ENCODE measurements around the gene MAP7D3.
A peak's percentile ranks its signal among the peaks of the same experiment; 100 is the strongest.

The MAP7D3 gene

DNA sequence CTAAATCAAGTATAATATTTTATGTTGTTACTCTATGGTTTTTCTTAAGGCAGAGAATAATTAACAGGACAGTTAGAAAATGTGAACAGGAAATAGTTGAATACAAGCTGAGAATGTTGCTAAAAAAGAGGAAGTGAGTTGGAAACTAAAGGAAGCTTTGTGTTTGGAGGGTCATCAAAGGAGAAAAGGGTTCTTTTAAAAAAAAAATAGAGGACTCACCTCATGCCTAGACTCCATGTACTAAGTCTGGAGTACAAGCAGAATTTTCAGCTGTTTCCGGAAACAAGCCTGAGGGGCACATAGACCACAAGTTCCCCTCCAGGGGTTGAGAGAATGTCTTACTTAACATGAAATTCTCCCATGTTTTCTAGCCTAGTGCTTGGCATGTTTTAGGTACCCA lies 20.1 kb upstream of the MAP7D3 start (continued):
- TF ChIP-seq GLIS2 (tag by site-specific recombination; IDR thresholded peaks at IDR 0.05) (no peak), BCL11B (tag by site-specific recombination; IDR thresholded peaks at IDR 0.05; ENCODE audit: low read depth) (no peak), GLIS1 (tag by site-specific recombination; IDR thresholded peaks at IDR 0.05) (no peak), ZNF776 (tag by site-specific recombination; IDR thresholded peaks at IDR 0.05; ENCODE audit: borderline replicate concordance) (no peak), ZNF324 (tag by site-specific recombination; IDR thresholded peaks at IDR 0.05) (no peak), KLF8 (tag by site-specific recombination; IDR thresholded peaks at IDR 0.05) (no peak)

DNA sequence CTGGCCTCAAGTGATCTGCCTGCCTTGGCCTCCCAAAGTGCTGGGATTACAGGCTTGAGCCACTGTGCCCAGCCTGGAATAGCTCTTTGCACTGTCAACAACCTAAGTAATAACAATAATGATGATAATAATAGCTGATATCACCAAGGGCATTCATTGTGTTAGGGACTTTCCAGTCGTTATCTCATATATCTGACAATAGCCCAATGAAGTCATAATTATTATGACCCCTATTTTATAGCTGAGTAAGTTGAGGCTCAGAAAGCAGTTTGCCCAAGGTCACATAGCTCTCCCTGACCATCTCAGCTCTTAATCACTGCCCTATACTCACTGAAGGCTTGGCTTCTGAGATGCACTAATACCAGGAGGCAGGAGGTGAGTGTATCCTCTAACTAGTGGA lies 18.7 kb upstream of the MAP7D3 start:
- Histone ChIP-seq H3K9me3 (ENCODE audit: control insufficient read depth, insufficient read depth, low read depth, low read length) (no peaks in the 10 kb centered on the region), H3K4me1 (ENCODE audit: control insufficient read depth, insufficient read depth, low read length) (0 out of 2 replicates have a peak, but pooled peaks cover 3% of the 10 kb centered on the region)

DNA sequence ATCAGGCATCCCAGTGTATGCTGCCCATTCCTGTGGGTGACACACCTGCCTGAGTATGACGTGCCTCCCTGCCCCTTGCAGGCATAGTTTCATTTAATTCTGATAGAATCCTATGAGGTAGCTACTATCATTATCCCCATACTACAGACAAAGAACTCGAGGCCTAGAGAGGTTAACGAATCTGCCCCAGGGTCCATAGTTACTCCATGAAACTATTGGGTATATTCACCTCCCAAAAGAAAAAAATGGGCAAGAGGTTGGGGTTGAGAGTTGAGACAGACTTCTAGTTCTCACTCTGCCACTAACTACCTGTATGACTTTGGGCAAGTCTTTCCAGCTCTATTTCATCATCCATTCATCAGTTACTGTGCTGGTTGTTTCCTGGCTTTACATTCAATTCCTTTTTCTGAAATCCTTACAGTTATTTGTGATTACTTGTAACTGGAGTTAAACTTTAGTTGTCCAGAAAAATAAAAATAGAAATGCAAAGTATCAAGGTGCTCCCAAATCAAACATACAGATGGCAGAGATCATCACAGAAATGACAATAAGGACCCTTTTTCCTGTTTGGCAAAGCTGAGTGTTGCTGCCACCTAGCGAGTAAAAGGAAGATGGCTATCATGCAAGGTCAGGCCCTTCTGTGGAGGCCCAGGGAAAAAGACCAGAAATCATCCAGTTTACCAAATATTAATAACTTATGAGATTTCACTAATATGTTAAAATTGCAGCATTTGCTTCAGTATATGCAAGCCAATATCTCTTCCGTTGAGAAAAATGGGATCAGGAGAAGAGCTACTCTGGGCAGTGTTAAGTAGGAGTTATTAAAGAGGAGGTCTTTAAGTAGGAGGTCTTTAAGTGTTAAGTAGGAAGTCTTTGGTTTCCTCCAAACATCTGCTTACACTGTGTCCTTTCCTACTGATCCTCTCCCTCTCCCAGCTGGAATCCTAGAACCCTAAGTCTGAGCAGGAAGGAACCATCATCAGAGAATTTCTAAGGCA lies 17.1 kb upstream of the MAP7D3 start:
- ChIA-PET CTCF (interaction anchor here (0.6 to 4.3 kb wide), 41 partner anchors 8 to 720 kb away, joined by 3 to 96 read pairs (median 4); partner anchors contain the start of gene MMGT1), POLR2A (no interaction called here)
- no peaks in the 10 kb centered on the region for H3K36me3 ChIP-seq (ENCODE audit: control insufficient read depth in 2 of 2, insufficient read depth in 1 of 2, low read length in 2 of 2)
- no peak overlapping the region for H3K27ac ChIP-seq (ENCODE audit: extremely low read depth, low read depth, low read length)
- H3K9me3 ChIP-seq (ENCODE audit: control insufficient read depth, insufficient read depth, low read depth, low read length), result no peaks in the 10 kb centered on the region
- 0 out of 2 replicates have a peak, but pooled peaks cover 3% of the 10 kb centered on the region for H3K4me1 ChIP-seq (ENCODE audit: control insufficient read depth, insufficient read depth, low read length)
- no peak overlapping the region for H3K4me3 ChIP-seq (ENCODE audit: low read depth, low read length)
- TF ChIP-seq SETDB1 (IDR thresholded peaks at IDR 0.05; ENCODE audit: insufficient read length, low read length) (no peak), ZNF335 (tag by site-specific recombination; conservative IDR thresholded peaks at IDR 0.05) (peak; percentile 52; the same call in 1 of the 2 replicates), ZNF2 (tag by site-specific recombination; IDR thresholded peaks at IDR 0.05) (0 out of 2 replicates have a peak, but pooled peaks have one; percentile 38), ZNF114 (tag by site-specific recombination; IDR thresholded peaks at IDR 0.05) (no peak), ZNF175 (tag by site-specific recombination; IDR thresholded peaks at IDR 0.05) (no peak), ZNF37A (tag by site-specific recombination; IDR thresholded peaks at IDR 0.05) (no peak), ZNF157 (tag by site-specific recombination; IDR thresholded peaks at IDR 0.05) (no peak), ZBTB17 (tag by site-specific recombination; IDR thresholded peaks at IDR 0.05) (0 out of 2 replicates have a peak, but pooled peaks have one; percentile 25), SCRT2 (tag by site-specific recombination; IDR thresholded peaks at IDR 0.05) (0 out of 2 replicates have a peak, but pooled peaks have one; percentile 30)
- TF ChIP-seq, protein P1, sequence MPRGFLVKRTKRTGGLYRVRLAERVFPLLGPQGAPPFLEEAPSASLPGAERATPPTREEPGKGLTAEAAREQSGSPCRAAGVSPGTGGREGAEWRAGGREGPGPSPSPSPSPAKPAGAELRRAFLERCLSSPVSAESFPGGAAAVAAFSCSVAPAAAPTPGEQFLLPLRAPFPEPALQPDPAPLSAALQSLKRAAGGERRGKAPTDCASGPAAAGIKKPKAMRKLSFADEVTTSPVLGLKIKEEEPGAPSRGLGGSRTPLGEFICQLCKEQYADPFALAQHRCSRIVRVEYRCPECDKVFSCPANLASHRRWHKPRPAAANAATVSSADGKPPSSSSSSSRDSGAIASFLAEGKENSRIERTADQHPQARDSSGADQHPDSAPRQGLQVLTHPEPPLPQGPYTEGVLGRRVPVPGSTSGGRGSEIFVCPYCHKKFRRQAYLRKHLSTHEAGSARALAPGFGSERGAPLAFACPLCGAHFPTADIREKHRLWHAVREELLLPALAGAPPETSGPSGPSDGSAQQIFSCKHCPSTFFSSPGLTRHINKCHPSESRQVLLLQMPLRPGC (tag by site-specific recombination; IDR thresholded peaks at IDR 0.05), result no peak

More for the DNA sequence above, 18.7 kb upstream of the MAP7D3 start:
- CTCF ChIA-PET, result interaction anchor here (0.6 to 4.3 kb wide), 10 partner anchors 10 to 595 kb away, joined by 3 to 96 read pairs (median 6); no protein-coding TSS in a partner anchor
- H3K4me3 ChIP-seq (ENCODE audit: low read depth, low read length), result no peak overlapping the region
- TF ChIP-seq ZNF138 (tag by site-specific recombination; IDR thresholded peaks at IDR 0.05; ENCODE audit: borderline replicate concordance) (no peak), IKZF3 (tag by site-specific recombination; IDR thresholded peaks at IDR 0.05) (no peak), ZNF132 (tag by site-specific recombination; IDR thresholded peaks at IDR 0.05; ENCODE audit: borderline replicate concordance) (no peak), ZNF621 (tag by site-specific recombination; IDR thresholded peaks at IDR 0.05) (no peak), EGR2 (tag by site-specific recombination; IDR thresholded peaks at IDR 0.05; ENCODE audit: low read depth) (no peak), ZBTB17 (tag by site-specific recombination; IDR thresholded peaks at IDR 0.05) (no peak), ZNF335 (tag by site-specific recombination; conservative IDR thresholded peaks at IDR 0.05) (no peak), MZF1 (tag by site-specific recombination; IDR thresholded peaks at IDR 0.05; ENCODE audit: borderline replicate concordance) (no peak), ZBTB48 (tag by site-specific recombination; IDR thresholded peaks at IDR 0.05) (no peak), ZNF311 (tag by site-specific recombination; IDR thresholded peaks at IDR 0.05; ENCODE audit: borderline replicate concordance) (no peak), ZNF768 (tag by site-specific recombination; IDR thresholded peaks at IDR 0.05) (no peak), ZNF23 (tag by site-specific recombination; IDR thresholded peaks at IDR 0.05; ENCODE audit: borderline replicate concordance) (no peak), MYNN (tag by site-specific recombination; IDR thresholded peaks at IDR 0.05; ENCODE audit: borderline replicate concordance) (no peak), ZNF514 (tag by site-specific recombination; IDR thresholded peaks at IDR 0.05) (no peak), ZFP41 (tag by site-specific recombination; IDR thresholded peaks at IDR 0.05; ENCODE audit: borderline replicate concordance) (no peak), ZNF391 (tag by site-specific recombination; IDR thresholded peaks at IDR 0.05; ENCODE audit: borderline replicate concordance, low read depth) (no peak)
- TF ChIP-seq, protein P2, sequence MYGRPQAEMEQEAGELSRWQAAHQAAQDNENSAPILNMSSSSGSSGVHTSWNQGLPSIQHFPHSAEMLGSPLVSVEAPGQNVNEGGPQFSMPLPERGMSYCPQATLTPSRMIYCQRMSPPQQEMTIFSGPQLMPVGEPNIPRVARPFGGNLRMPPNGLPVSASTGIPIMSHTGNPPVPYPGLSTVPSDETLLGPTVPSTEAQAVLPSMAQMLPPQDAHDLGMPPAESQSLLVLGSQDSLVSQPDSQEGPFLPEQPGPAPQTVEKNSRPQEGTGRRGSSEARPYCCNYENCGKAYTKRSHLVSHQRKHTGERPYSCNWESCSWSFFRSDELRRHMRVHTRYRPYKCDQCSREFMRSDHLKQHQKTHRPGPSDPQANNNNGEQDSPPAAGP (tag by site-specific recombination; IDR thresholded peaks at IDR 0.05), result no peak
- TF ChIP-seq, protein P3, sequence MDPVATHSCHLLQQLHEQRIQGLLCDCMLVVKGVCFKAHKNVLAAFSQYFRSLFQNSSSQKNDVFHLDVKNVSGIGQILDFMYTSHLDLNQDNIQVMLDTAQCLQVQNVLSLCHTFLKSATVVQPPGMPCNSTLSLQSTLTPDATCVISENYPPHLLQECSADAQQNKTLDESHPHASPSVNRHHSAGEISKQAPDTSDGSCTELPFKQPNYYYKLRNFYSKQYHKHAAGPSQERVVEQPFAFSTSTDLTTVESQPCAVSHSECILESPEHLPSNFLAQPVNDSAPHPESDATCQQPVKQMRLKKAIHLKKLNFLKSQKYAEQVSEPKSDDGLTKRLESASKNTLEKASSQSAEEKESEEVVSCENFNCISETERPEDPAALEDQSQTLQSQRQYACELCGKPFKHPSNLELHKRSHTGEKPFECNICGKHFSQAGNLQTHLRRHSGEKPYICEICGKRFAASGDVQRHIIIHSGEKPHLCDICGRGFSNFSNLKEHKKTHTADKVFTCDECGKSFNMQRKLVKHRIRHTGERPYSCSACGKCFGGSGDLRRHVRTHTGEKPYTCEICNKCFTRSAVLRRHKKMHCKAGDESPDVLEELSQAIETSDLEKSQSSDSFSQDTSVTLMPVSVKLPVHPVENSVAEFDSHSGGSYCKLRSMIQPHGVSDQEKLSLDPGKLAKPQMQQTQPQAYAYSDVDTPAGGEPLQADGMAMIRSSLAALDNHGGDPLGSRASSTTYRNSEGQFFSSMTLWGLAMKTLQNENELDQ (tag by site-specific recombination; IDR thresholded peaks at IDR 0.05; ENCODE audit: low read depth), result no peak
- TF ChIP-seq, protein P4, sequence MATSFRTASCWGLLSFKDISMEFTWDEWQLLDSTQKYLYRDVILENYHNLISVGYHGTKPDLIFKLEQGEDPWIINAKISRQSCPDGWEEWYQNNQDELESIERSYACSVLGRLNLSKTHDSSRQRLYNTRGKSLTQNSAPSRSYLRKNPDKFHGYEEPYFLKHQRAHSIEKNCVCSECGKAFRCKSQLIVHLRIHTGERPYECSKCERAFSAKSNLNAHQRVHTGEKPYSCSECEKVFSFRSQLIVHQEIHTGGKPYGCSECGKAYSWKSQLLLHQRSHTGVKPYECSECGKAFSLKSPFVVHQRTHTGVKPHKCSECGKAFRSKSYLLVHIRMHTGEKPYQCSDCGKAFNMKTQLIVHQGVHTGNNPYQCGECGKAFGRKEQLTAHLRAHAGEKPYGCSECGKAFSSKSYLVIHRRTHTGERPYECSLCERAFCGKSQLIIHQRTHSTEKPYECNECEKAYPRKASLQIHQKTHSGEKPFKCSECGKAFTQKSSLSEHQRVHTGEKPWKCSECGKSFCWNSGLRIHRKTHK (tag by site-specific recombination; IDR thresholded peaks at IDR 0.05), result no peak
- no peak overlapping the region for H3K27ac ChIP-seq (ENCODE audit: extremely low read depth, low read depth, low read length)
- H3K36me3 ChIP-seq (ENCODE audit: control insufficient read depth in 2 of 2, insufficient read depth in 1 of 2, low read length in 2 of 2), result no peaks in the 10 kb centered on the region
- POLR2A ChIA-PET, result no interaction called here

Data from HEK293 (cell line).